Endothelial cell (in vitro differentiated cells): ENCODE data around the gene NLGN1. TPM values are rescaled to one million over a fixed set of nuclear protein-coding genes. Genes with fewer than 3 reads are reported as not detected.

ENCODE experiments used
- DNase-seq: peaks from one replicate; pipeline ENCODE4 v3.0.0; 2021; ENCODE audit warnings: low spot score
- H3K27ac Mint-ChIP-seq: one replicate; pipeline ENCODE4 v1.8.0; 2021; ENCODE audit warnings: mixed read lengths, inconsistent platforms; ENCODE audit not compliant: unreplicated experiment
- H3K27me3 Mint-ChIP-seq: one replicate; pipeline ENCODE4 v1.8.0; 2021; ENCODE audit warnings: mild to moderate bottlenecking, moderate library complexity, mixed read lengths, inconsistent platforms; ENCODE audit not compliant: unreplicated experiment
- H3K36me3 Mint-ChIP-seq: one replicate; pipeline ENCODE4 v1.8.0; 2021; ENCODE audit warnings: mild to moderate bottlenecking, low read depth, mixed read lengths, inconsistent platforms; ENCODE audit not compliant: unreplicated experiment
- H3K4me1 Mint-ChIP-seq: one replicate; pipeline ENCODE4 v1.8.0; 2021; ENCODE audit warnings: mild to moderate bottlenecking, mixed read lengths, inconsistent platforms; ENCODE audit not compliant: unreplicated experiment
- H3K4me3 Mint-ChIP-seq: one replicate; pipeline ENCODE4 v1.8.0; 2021; ENCODE audit warnings: mild to moderate bottlenecking, mixed read lengths, inconsistent platforms; ENCODE audit not compliant: unreplicated experiment
- H3K9me3 Mint-ChIP-seq: one replicate; pipeline ENCODE4 v1.8.0; 2021; ENCODE audit warnings: mixed read lengths, inconsistent platforms; ENCODE audit not compliant: unreplicated experiment
- CTCF ChIP-seq: fragments of 200-600 bp; sonication (generic); IDR thresholded peaks from one replicate; pipeline ENCODE4 v1.5.0; 2021; ENCODE audit warnings: antibody characterized with exemption; ENCODE audit not compliant: unreplicated experiment
- total RNA-seq: library from RNA; stranded (reverse); fragmentation: NEBNext Ultra II Directional; extraction: Animal tissue kit (Norgen Biotek cat#: 25700); gene quantifications from one replicate; pipeline ENCODE4 v1.2.1, GENCODE V29; 2021; ENCODE audit not compliant: unreplicated experiment

NLGN1 gene
- total RNA-seq, 1 donor from 2014 or later = 27.6 TPM

- DNase-seq = no peak
- no peak for TF ChIP-seq CTCF
- no peak overlapping the region for H3K4me3 Mint-ChIP-seq
- no peaks in the 10 kb centered on the region for H3K9me3 Mint-ChIP-seq
- no peaks in the 10 kb centered on the region for H3K36me3 Mint-ChIP-seq
- no peak overlapping the region for H3K27ac Mint-ChIP-seq
- H3K4me1 Mint-ChIP-seq = peaks cover 24% of the 10 kb centered on the region
- H3K27me3 Mint-ChIP-seq = no peaks in the 10 kb centered on the region
Measured at GRCh38 chr3:173635826-173636225, 238.3 kb downstream of the NLGN1 start.

GRCh38 chr3:173639098-173639497, 241.6 kb downstream of the NLGN1 start:
- no peak for DNase-seq
- Mint-ChIP-seq H3K9me3 (no peaks in the 10 kb centered on the region), H3K36me3 (peaks cover 3% of the 10 kb centered on the region), H3K4me3 (no peak overlapping the region), H3K4me1 (peaks cover 10% of the 10 kb centered on the region), H3K27me3 (peaks cover 2% of the 10 kb centered on the region), H3K27ac (no peak overlapping the region)
- no peak for TF ChIP-seq CTCF

- Mint-ChIP-seq H3K27me3 (peaks cover 5% of the 10 kb centered on the region), H3K9me3 (no peaks in the 10 kb centered on the region), H3K36me3 (peaks cover 6% of the 10 kb centered on the region), H3K27ac (no peak overlapping the region), H3K4me3 (no peak overlapping the region), H3K4me1 (peaks cover 10% of the 10 kb centered on the region)
- no peak for DNase-seq
- TF ChIP-seq CTCF = no peak
Measured at GRCh38 chr3:173641696-173642095, 244.2 kb downstream of the NLGN1 start.

GRCh38 chr3:173644086-173645082, 246.8 kb downstream of the NLGN1 start:
- H3K27ac Mint-ChIP-seq = no peak overlapping the region
- peaks cover 6% of the 10 kb centered on the region for H3K36me3 Mint-ChIP-seq
- TF ChIP-seq CTCF = no peak
- peaks cover 6% of the 10 kb centered on the region for H3K4me1 Mint-ChIP-seq
- H3K27me3 Mint-ChIP-seq = peaks cover 5% of the 10 kb centered on the region
- DNase-seq = no peak
- no peak overlapping the region for H3K4me3 Mint-ChIP-seq
- H3K9me3 Mint-ChIP-seq = no peaks in the 10 kb centered on the region

GRCh38 chr3:173650596-173650995, 253.1 kb downstream of the NLGN1 start:
- Mint-ChIP-seq H3K27me3 (peaks cover 4% of the 10 kb centered on the region), H3K4me1 (peaks cover 4% of the 10 kb centered on the region), H3K9me3 (no peaks in the 10 kb centered on the region), H3K36me3 (no peaks in the 10 kb centered on the region), H3K4me3 (no peak overlapping the region), H3K27ac (no peak overlapping the region)
- TF ChIP-seq CTCF = no peak
- DNase-seq = no peak
